HPDE6-E6E7 (cell line): ENCODE data around the gene GTSE1.

ENCODE experiments used
- DNase-seq: peaks from one replicate; pipeline ENCODE4 v3.0.0; 2011; ENCODE audit warnings: missing footprints; ENCODE audit errors: extremely low spot score

The GTSE1 gene

DNA sequence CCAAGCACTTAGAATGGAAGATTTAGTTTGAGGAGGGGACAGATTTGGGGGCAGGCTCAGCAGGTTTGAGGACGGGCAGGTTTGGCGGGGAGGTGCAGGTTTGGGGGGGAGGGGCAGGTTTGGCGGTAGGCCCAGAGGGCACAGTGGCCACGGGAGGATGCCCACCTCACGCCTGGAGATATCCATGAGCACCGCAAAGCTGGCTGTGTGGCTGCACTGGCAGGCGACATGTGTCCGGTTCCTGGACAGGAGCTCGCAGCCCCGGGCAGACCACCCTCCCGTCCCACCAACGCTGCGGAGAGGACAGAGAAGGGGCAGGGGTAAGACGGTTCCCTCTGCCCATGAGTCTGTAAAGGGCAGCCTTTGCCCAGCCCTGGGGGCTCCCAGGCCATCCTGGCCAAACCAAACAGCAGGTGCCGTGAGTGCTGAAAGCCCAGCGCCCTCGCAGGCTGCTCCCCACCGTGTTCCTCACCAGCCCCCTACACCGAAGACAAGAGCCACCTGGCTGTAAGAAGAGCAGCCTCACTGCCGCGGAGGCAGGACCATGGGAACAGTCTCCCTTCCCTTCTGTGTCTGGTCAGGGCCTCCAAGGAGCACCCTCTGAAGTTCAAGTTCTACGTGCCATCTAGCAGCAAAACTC, 81.9 kb downstream of the GTSE1 start:
- DNase-seq, result no peak

DNA sequence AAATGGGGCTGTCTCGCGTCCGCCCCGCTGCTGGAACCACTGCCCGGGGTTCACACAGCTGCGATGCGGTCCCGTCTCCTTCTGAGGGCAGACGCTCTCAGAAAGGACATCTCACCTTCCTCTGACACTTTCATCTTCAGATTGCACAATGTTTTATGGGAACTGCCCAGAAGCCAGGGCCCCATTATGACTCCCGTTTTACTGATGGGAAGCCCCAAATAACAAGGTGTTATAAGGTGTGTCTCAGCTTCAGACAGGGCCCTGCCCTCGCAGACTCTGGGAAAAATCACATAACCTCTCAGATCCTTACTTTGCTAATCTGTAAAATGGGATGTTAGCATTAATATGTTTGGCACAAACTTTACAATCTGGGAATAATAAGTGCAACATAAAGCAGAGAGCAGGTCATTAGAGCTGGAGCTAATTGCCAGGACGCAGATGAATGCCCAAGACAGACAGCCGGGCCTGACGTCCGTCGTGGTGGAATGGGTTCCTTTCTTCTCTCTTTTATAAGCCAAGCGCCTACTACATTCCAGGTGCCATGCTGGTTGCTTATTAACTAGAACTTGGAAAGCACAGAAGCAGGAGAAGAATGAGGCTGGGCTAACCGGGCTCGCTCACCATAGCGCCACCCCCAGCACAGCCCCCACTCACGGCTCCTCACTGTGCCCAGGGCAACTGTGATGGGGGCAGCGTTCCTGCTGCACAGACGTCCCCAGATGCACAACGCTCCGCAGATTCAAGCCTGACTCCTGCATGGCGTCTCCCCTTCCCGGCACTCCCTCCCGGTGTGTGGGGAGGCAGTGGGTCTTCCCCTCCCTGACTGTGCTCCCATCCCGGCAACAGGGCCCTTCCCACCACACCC, 82.6 kb downstream of the GTSE1 start:
- DNase-seq, result no peak

DNA sequence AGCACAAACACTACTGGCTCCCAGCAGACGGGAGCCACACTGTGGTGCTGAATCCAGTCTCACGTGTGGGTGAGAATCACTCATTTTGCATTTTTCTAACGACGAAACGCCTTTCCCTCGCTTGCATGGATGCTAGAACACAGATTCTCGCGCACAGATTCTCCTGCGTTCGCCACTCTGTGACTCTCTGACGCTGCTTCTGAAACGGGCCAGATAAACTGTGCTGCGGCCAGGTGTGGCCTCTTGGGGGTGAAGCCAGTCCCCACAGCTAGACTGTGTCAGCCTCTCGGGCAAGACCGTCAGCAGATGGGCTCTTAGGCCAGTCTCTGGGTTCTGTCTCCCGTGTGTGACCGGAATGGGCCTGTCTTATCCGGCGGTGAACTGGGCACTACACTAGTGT, 83.4 kb downstream of the GTSE1 start:
- DNase-seq, result no peak
